Lung (tissue), 12 donors: ENCODE results near the gene GRAMD1A. TPM values are rescaled to one million over a fixed set of nuclear protein-coding genes. Genes with fewer than 3 reads are reported as not detected.
"Not testable (repeated sequence)": the region's sequence is repeated elsewhere in the genome, so short reads cannot be mapped to it uniquely, and the experiment has no call there.

Source experiments
- ATAC-seq: fragments of 200-7000 bp; cut with Tn5 transposase; one replicate; pipeline ENCODE4 v1.9.1; 2020; ENCODE audit warnings: moderate number of reproducible peaks; ENCODE audit not compliant: insufficient read depth, low FRiP score
- DNase-seq, 3 donors: peaks; one replicate each; pipeline ENCODE4 v3.0.0-alpha.2; 2013 to 2017
- H3K27ac ChIP-seq, 2 donors: one replicate each; pipeline ENCODE4 v1.5.1; 2013; ENCODE audit warnings: mild to moderate bottlenecking in 2 of 2, moderate library complexity in 2 of 2, control low read depth in 1 of 2, inconsistent platforms in 1 of 2, low read depth in 1 of 2, low read length in 1 of 2
- H3K27me3 ChIP-seq, 3 donors: one replicate each; pipeline ENCODE4 v1.5.1; 2013; ENCODE audit warnings: low read length in 2 of 3; ENCODE audit not compliant: control insufficient read depth in 3 of 3, insufficient read depth in 3 of 3
- H3K36me3 ChIP-seq, 4 donors: one replicate each; pipeline ENCODE4 v1.5.1; 2013; ENCODE audit warnings: low read length in 4 of 4, mild to moderate bottlenecking in 1 of 4, moderate library complexity in 1 of 4; ENCODE audit not compliant: control insufficient read depth in 4 of 4, insufficient read depth in 4 of 4
- H3K4me1 ChIP-seq, 5 donors: one replicate each; pipeline ENCODE4 v1.5.1; 2013; ENCODE audit warnings: low read length in 5 of 5, mild to moderate bottlenecking in 2 of 5, moderate library complexity in 1 of 5; ENCODE audit not compliant: control insufficient read depth in 5 of 5, insufficient read depth in 5 of 5
- H3K4me3 ChIP-seq: one replicate; pipeline ENCODE4 v1.5.1; 2013; ENCODE audit warnings: mild to moderate bottlenecking, control low read depth, moderate library complexity
- H3K9ac ChIP-seq, 2 donors: one replicate each; pipeline ENCODE4 v1.5.1; 2013; ENCODE audit warnings: low read length in 2 of 2, control low read depth in 1 of 2; ENCODE audit not compliant: insufficient read depth in 1 of 2
- H3K9me3 ChIP-seq, 4 donors: one replicate each; pipeline ENCODE4 v1.5.1; 2013; ENCODE audit warnings: low read length in 3 of 4, mild to moderate bottlenecking in 1 of 4, moderate library complexity in 1 of 4; ENCODE audit not compliant: control insufficient read depth in 4 of 4, insufficient read depth in 3 of 4
- CTCF ChIP-seq: IDR thresholded peaks from 2 replicates; pipeline ENCODE4 v1.5.1; 2012; ENCODE audit warnings: mild to moderate bottlenecking; ENCODE audit errors: control extremely low read depth, extremely low read depth
- WGBS, 2 donors: extraction: QIAGEN DNeasy Blood & Tissue Kit; methylation state at CpG; one replicate each; pipeline ENCODE4 v1.1.7; 2013; 5-methylcytosine and 5-hydroxymethylcytosine counted together
- polyA plus RNA-seq, 2 donors: library from polyadenylated mRNA; stranded (reverse); fragments of 200-250 nt; gene quantifications; one replicate each; pipeline ENCODE4 v1.2.1, GENCODE V29; 2013
- total RNA-seq, 2 donors: library from RNA; depleted of rRNA in 1 of 2; stranded (reverse); fragments of >200 nt in 1 of 2; gene quantifications; one replicate each; pipeline ENCODE4 v1.2.1, GENCODE V29; 2014 to 2021
- donor health status: control.
- donor health status: control.
- donor health status: Bipolar disorder and iron deficiency.
- donor health status: healthy.
- donor health status: DM: yes; HTN: yes; CAD: no.

The GRAMD1A gene
- total and polyA plus RNA-seq, 4 donors = 92.2 to 217 (median 133) TPM

- H3K9ac ChIP-seq = no peak overlapping the region
- H3K27me3 ChIP-seq = peaks cover 0 to 9% (median 6%) of the 10 kb centered on the region in 3 donors
- H3K4me1 ChIP-seq = peaks cover 0 to 5% (median 0%) of the 10 kb centered on the region in 5 donors
- no peaks in the 10 kb centered on the region for H3K9me3 ChIP-seq
- TF ChIP-seq CTCF = no peak
- peaks cover 6 to 59% (median 18%) of the 10 kb centered on the region in 4 donors for H3K36me3 ChIP-seq
- ATAC-seq (no peak), DNase-seq (no peak)
- no peak overlapping the region for H3K27ac ChIP-seq
- 64 to 84% methylated on average over 6 of the region's 6 CpGs for WGBS, 2 donors
- no peak overlapping the region for H3K4me3 ChIP-seq
These were observed 26.3 kb downstream of the GRAMD1A start for GRCh38 chr19:35026418-35026817.

GRCh38 chr19:35027009-35027408 is 26.9 kb downstream of the GRAMD1A start:
- Histone ChIP-seq H3K4me3 (no peak overlapping the region), H3K9me3 (no peaks in the 10 kb centered on the region), H3K4me1 (peaks cover 0 to 5% (median 0%) of the 10 kb centered on the region in 5 donors), H3K9ac (no peak overlapping the region), H3K27me3 (peaks cover 0 to 14% (median 11%) of the 10 kb centered on the region in 3 donors), H3K27ac (no peak overlapping the region), H3K36me3 (peaks cover 6 to 53% (median 18%) of the 10 kb centered on the region in 4 donors)
- DNase-seq (no peak), ATAC-seq (no peak)
- no peak for TF ChIP-seq CTCF
- WGBS, 2 donors = 90% methylated on average over 8 of the region's 8 CpGs

DNA sequence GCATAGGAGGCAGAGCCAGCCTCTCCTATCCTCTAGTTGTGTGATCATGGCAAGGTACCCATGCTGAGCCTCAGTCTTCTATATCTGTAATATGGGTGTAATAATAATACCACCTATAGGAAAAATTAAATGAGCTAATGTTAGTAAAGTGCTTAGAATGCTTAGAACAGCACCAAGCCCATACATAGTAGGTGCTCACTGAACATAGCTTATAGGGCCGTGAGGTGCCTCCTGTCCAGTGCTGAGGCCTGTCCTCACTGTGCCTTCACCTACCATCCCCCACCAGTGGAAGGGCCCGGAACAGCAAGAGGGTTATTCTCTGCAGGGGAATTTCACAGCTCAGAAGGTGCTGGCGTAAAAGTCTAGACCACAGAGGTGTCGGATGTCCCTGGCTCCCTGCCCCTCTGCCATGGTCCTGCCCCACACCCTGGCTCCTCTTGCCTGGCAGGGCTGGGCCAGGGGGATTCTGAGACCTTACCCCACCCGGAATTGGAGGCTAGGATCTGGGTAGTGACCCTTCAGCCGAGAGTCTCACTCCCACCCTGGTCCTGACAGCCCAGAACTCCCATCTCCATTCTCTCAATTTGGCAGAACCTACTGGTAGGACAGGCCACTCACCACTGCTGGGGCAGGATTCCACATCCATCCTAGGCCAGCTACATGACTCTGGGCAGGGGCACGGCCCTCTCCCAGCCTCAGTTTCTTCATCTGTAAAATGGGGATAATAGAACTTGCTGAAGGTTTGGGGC is 27.9 kb downstream of the GRAMD1A start:
- no peak for ATAC-seq
- WGBS, 2 donors = 81 to 88% methylated on average over 7 of the region's 7 CpGs
- no peak overlapping the region for H3K9ac ChIP-seq
- H3K9me3 ChIP-seq = no peaks in the 10 kb centered on the region
- H3K27ac ChIP-seq = no peak overlapping the region
- H3K27me3 ChIP-seq = peaks cover 0 to 24% (median 15%) of the 10 kb centered on the region in 3 donors
- TF ChIP-seq CTCF = no peak
- peaks cover 0 to 5% (median 0%) of the 10 kb centered on the region in 5 donors for H3K4me1 ChIP-seq
- no peak for DNase-seq
- no peak overlapping the region for H3K4me3 ChIP-seq
- H3K36me3 ChIP-seq = peaks cover 6 to 43% (median 17%) of the 10 kb centered on the region in 4 donors

DNA sequence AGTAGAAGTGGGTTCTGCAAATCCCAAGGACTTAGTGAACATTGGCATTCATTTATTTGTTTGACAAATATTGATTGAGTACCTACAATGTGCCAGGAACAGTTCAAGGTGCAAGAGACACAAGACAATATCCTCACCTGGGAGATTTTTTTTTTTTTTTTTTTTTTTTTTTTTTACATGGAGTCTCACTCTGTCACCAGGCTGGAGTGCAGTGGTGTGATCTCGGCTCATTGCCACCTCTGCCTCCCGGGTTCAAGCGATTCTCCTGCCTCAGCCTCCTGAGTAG is 28.4 kb downstream of the GRAMD1A start:
- not testable (repeated sequence) for H3K9me3 ChIP-seq, H3K4me1 ChIP-seq, H3K4me3 ChIP-seq, H3K27ac ChIP-seq, DNase-seq, H3K9ac ChIP-seq, ATAC-seq
- WGBS, 2 donors = 87 to 98% methylated on average over 3 of the region's 3 CpGs
- H3K27me3 ChIP-seq = peaks cover 0 to 29% (median 15%) of the 10 kb centered on the region in 3 donors
- H3K36me3 ChIP-seq = peaks cover 5 to 38% (median 16%) of the 10 kb centered on the region in 4 donors

GRCh38 chr19:35029275-35029736 is 29.2 kb downstream of the GRAMD1A start:
- not testable (repeated sequence) for H3K9ac ChIP-seq, ATAC-seq, H3K27ac ChIP-seq, H3K4me3 ChIP-seq, DNase-seq, H3K4me1 ChIP-seq, H3K9me3 ChIP-seq
- peaks cover 0 to 29% (median 15%) of the 10 kb centered on the region in 3 donors for H3K27me3 ChIP-seq
- peaks cover 2 to 30% (median 13%) of the 10 kb centered on the region in 4 donors for H3K36me3 ChIP-seq
- WGBS, 2 donors = 77 to 79% methylated on average over 11 of the region's 11 CpGs
